HCT116 (cell line): ENCODE results near the gene PRPSAP1. TPM values are rescaled to one million over a fixed set of nuclear protein-coding genes. Genes with fewer than 3 reads are reported as not detected.

Experiments used
- ATAC-seq: fragments of 200-7000 bp; cut with Tn5 transposase; 2 replicates; pipeline ENCODE4 v1.9.1; 2020; ENCODE audit warnings: mild to moderate bottlenecking, moderate library complexity
- BruUV-seq: library from RNA; stranded (reverse); fragments of 400-500 nt; replicated peaks from 2 replicates; lab custom pipeline; 2021; lab: Mats Ljungman, UMichigan
- CTCF ChIA-PET: fragments of 300-600 bp; sonication (Branson Sonifier 250); formaldehyde crosslinking; loops from one replicate; lab custom pipeline; 2021; ENCODE audit warnings: antibody characterized with exemption; lab: Charles Lee
- POLR2A ChIA-PET: fragments of 300-600, 350-600 bp; sonication (Branson Sonifier 250); formaldehyde crosslinking; loops from one replicate; lab custom pipeline; 2021; ENCODE audit warnings: antibody characterized with exemption; lab: Charles Lee
- RAD21 ChIA-PET, 2 experiments: fragments of 300-600 bp; sonication (Branson Sonifier 250); formaldehyde crosslinking; loops; one replicate each; lab custom pipeline; 2023; ENCODE audit warnings: low total read pairs in 2 of 2; ENCODE audit not compliant: uncharacterized antibody in 2 of 2, unreplicated experiment in 2 of 2, low non-redundant PET in 1 of 2; lab: Charles Lee
- DNase-seq: peaks from one replicate; pipeline ENCODE4 v3.0.0-alpha.2; 2010; ENCODE audit warnings: low read depth, low spot score
- H2AFZ ChIP-seq: fragments of 200-600 bp; shearing (Covaris generic), sonication (generic); 2 replicates; pipeline ENCODE4 v1.6.1; 2017; ENCODE audit warnings: low read depth, mixed run types, mixed read lengths, antibody characterized with exemption, low read length; ENCODE audit not compliant: poor library complexity, severe bottlenecking
- H3K27ac ChIP-seq: 2 replicates; pipeline ENCODE4 v1.5.1; 2012; ENCODE audit warnings: low read depth, low read length
- H3K27me3 ChIP-seq: fragments of 200-600 bp; sonication (generic); 2 replicates; pipeline ENCODE4 v1.6.1; 2016; ENCODE audit warnings: mixed run types, low read length, mixed read lengths; ENCODE audit not compliant: insufficient read depth
- H3K36me3 ChIP-seq, 2 experiments: fragments of 200-500 bp in 1 of 2; fragments of 200-600 bp in 1 of 2; sonication (Bioruptor generic) in 1 of 2; sonication (generic) in 1 of 2; 2 replicates each; pipeline versions ENCODE4 v1.5.1 to v1.6.1; 2014 to 2016; ENCODE audit warnings: low read length in 2 of 2, inconsistent platforms in 1 of 2, mixed read lengths in 1 of 2, mixed run types in 1 of 2; ENCODE audit not compliant: insufficient read depth in 2 of 2, control insufficient read depth in 1 of 2
- H3K4me1 ChIP-seq, 2 experiments: fragments of 200-600 bp in 1 of 2; sonication (generic) in 1 of 2; 2 replicates each; pipeline versions ENCODE4 v1.5.1 to v1.6.1; 2012 to 2017; ENCODE audit warnings: low read length in 2 of 2, inconsistent platforms in 1 of 2, mild to moderate bottlenecking in 1 of 2, mixed read lengths in 1 of 2, mixed run types in 1 of 2, moderate library complexity in 1 of 2; ENCODE audit not compliant: insufficient read depth in 2 of 2, control insufficient read depth in 1 of 2
- H3K4me2 ChIP-seq: fragments of 200-600 bp; sonication (generic); 2 replicates; pipeline ENCODE4 v1.6.1; 2017; ENCODE audit warnings: mixed run types, low read length, mixed read lengths
- H3K4me3 ChIP-seq, 2 experiments: fragments of 200-600 bp in 1 of 2; sonication (generic) in 1 of 2; replicated peaks in 1 of 2; 2 replicates each; pipeline ENCODE4 v1.5.1; 2011 to 2016; ENCODE audit warnings: low read length in 2 of 2, control low read depth in 1 of 2, low read depth in 1 of 2, mild to moderate bottlenecking in 1 of 2, mixed read lengths in 1 of 2, mixed run types in 1 of 2
- H3K79me2 ChIP-seq: fragments of 200-600 bp; sonication (generic); 2 replicates; pipeline ENCODE4 v1.6.1; 2017; ENCODE audit warnings: mild to moderate bottlenecking, mixed run types, low read length, moderate library complexity, mixed read lengths; ENCODE audit not compliant: insufficient read depth
- H3K9ac ChIP-seq: fragments of 200-600 bp; sonication (generic); 2 replicates; pipeline ENCODE4 v1.6.1; 2016; ENCODE audit warnings: low read length, mixed read lengths
- H3K9me2 ChIP-seq: fragments of 200-600 bp; sonication (generic), shearing (Covaris generic); 2 replicates; pipeline ENCODE4 v1.6.1; 2017; ENCODE audit warnings: mixed run types, mild to moderate bottlenecking, moderate library complexity; ENCODE audit not compliant: insufficient read depth
- H3K9me3 ChIP-seq, 2 experiments: fragments of 200-500 bp in 1 of 2; fragments of 200-600 bp in 1 of 2; sonication (Bioruptor generic) in 1 of 2; sonication (generic) in 1 of 2; 2 replicates each; pipeline ENCODE4 v1.6.1; 2014 to 2017; ENCODE audit warnings: low read length in 2 of 2, mixed read lengths in 2 of 2, inconsistent platforms in 1 of 2, low read depth in 1 of 2, mild to moderate bottlenecking in 1 of 2, mixed run types in 1 of 2, moderate library complexity in 1 of 2; ENCODE audit not compliant: control insufficient read depth in 1 of 2, insufficient read depth in 1 of 2
- H4K20me1 ChIP-seq: fragments of 200-600 bp; sonication (generic), shearing (Covaris generic); 2 replicates; pipeline ENCODE4 v1.6.1; 2017; ENCODE audit warnings: mixed run types, mild to moderate bottlenecking, moderate library complexity; ENCODE audit not compliant: insufficient read depth
- CBX3 ChIP-seq: IDR thresholded peaks from 2 replicates; pipeline ENCODE4 v1.6.1; 2012; ENCODE audit warnings: low read depth
- EGR1 ChIP-seq: IDR thresholded peaks from 2 replicates; pipeline ENCODE4 v1.6.1; 2012; ENCODE audit warnings: low read depth
- intact Hi-C: fragments of 100-400 bp; cut with micrococcal nuclease; formaldehyde crosslinking; loops from 2 replicates; pipeline ENCODE4 v1.10.0; 2022
- total RNA-seq: library from RNA; stranded (reverse); gene quantifications from one replicate; pipeline ENCODE4 v1.2.1, GENCODE V29; 2021; ENCODE audit not compliant: unreplicated experiment

Gene PRPSAP1
- total RNA-seq, 1 experiment from 2014 or later: 81.4 TPM

DNA sequence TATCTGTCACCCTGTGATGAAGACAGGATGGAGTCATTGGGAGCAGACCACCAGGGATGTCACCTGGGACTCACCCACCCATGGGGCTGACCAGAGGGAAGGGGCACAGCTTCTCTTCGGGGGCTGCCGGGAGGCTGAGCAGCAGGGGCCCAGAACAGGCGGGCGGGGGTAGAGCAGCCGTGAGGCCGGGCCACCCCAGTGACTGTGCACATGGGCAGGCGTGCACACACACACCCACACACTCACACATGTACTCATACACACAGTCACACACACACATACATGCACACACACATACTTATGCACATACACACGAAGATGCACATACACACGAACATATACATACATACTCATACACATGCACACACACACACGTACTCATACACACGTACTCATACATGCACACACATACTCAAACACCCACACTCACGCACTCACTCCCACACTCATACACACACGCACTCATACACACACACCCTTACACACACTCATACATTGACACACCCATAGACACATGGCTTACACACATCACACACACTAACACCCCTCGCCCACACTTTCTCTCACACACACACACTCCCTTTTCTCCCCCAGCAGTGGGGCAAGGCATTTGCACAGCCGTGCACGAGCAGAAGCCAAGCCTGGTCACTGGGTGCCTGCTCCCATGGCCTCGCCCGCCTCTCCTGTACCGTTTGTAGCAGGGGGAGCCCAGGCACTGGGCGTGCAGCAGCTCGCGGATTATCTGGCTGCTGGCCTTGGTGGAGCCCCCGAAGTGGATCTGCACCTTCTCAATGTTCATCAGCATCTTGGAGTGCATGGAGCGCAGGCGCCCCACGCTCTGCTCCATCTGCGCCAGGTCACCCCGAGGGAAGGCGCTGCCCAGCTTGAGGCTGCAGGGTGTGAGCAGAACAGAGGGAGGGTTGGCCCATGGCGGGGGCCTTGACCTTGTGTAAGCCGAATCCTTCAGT lies 76.1 kb downstream of the PRPSAP1 start:
- ATAC-seq: no peak

DNA sequence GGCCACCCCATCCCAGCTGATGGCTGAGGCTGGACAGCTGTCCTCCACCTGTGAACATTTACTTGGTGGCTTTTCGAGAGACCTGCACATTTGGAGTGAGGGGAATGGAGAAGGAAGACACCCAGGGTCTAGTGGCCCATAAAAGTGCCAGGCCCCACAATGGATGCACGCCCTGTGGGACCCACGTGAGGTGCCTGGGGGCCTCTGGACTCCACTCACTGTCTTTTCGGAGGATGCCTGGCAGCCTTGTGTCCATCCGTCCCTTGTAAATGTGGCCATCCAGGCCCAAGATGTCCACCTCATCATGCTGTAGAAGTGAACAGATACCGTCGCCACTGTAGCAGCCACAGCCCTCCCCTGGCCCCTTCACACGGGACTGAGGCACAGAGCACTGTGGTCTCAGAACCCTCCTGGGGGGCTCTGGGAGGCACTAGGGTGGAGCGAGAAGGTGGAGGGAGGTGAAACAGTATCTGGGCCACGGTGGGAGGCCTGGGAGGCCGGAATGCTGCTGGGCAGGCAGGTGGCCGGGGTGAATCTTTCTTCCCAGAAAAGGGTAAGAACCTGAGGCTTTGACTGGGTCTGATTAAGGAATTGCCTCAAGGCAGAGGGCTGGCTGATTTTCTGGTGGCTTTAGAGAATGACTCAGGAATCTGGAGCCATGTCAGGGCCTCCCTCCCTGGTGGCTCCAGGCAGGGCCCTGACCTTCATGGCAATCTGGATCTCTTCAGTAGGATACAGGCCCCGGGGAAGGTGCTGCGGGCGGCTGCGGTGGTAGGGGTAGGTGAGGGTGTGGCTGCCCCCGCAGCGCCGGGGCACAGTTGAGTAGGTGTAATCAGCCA lies 77.0 kb downstream of the PRPSAP1 start:
- intact Hi-C loops: loop anchor here (5.0 kb wide), 1 partner anchor 249 kb away; the partner anchor contains the start of gene EVPL
- TF ChIP-seq EGR1: no peak
- TF ChIP-seq, all 23 proteins: peak for 0
- Histone ChIP-seq H3K4me1 (peaks cover 0 to 15% of the 10 kb centered on the region in 2 experiments; a peak in 2 of 4 replicates), H3K9me3 (no peaks in the 10 kb centered on the region), H4K20me1 (no peaks in the 10 kb centered on the region), H3K9me2 (no peaks in the 10 kb centered on the region), H3K27ac (peak overlapping the region; percentile 5; the same call in 1 of the 2 replicates), H3K4me3 (no peak overlapping the region), H3K4me2 (no peak overlapping the region), H3K79me2 (no peaks in the 10 kb centered on the region), H3K9ac (no peak overlapping the region), H2AFZ (no peak overlapping the region), H3K27me3 (no peaks in the 10 kb centered on the region), H3K36me3 (no peaks in the 10 kb centered on the region)
- BruUV-seq: no TSS peak
- ChIA-PET CTCF (no interaction called here), RAD21 (no interaction called here), POLR2A (no interaction called here)
- ATAC-seq (no peak), DNase-seq (no peak)

More for the DNA sequence above, 76.1 kb downstream of the PRPSAP1 start:
- Histone ChIP-seq H3K36me3 (no peaks in the 10 kb centered on the region), H3K27me3 (no peaks in the 10 kb centered on the region), H3K4me1 (peaks cover 0 to 15% of the 10 kb centered on the region in 2 experiments; a peak in 2 of 4 replicates), H3K4me2 (no peak overlapping the region), H3K9me2 (no peaks in the 10 kb centered on the region), H3K4me3 (no peak overlapping the region), H3K9ac (no peak overlapping the region), H3K79me2 (no peaks in the 10 kb centered on the region), H3K9me3 (no peaks in the 10 kb centered on the region), H3K27ac (peak overlapping the region; percentile 5; the same call in 1 of the 2 replicates), H2AFZ (no peak overlapping the region), H4K20me1 (no peaks in the 10 kb centered on the region)
- DNase-seq: no peak
- no TSS peak for BruUV-seq
- RAD21 ChIA-PET: no interaction called here
- CTCF ChIA-PET: interaction anchor here (2.4 to 5.1 kb wide), 3 partner anchors 14 to 263 kb away, joined by 22 to 132 read pairs (median 34); partner anchors contain the start of gene UBALD2
- intact Hi-C loops: loop anchor here (2.0 to 5.0 kb wide), 2 partner anchors 250 to 263 kb away; partner anchors contain the start of gene EVPL
- no peak for TF ChIP-seq CBX3
- POLR2A ChIA-PET: no interaction called here
